ENCODE results near the gene PRPH. TPM values are rescaled to one million over a fixed set of nuclear protein-coding genes. Genes with fewer than 3 reads are reported as not detected.
"Not testable (repeated sequence)": the region's sequence is repeated elsewhere in the genome, so short reads cannot be mapped to it uniquely, and the experiment has no call there.

PRPH gene
- total and polyA plus RNA-seq, 10 of the 15 experiments (the other 5 are each of a cell fraction or from before 2014, with no cell fraction given): 0.09 to 0.45 (median 0.19) TPM; not detected in 3

DNA sequence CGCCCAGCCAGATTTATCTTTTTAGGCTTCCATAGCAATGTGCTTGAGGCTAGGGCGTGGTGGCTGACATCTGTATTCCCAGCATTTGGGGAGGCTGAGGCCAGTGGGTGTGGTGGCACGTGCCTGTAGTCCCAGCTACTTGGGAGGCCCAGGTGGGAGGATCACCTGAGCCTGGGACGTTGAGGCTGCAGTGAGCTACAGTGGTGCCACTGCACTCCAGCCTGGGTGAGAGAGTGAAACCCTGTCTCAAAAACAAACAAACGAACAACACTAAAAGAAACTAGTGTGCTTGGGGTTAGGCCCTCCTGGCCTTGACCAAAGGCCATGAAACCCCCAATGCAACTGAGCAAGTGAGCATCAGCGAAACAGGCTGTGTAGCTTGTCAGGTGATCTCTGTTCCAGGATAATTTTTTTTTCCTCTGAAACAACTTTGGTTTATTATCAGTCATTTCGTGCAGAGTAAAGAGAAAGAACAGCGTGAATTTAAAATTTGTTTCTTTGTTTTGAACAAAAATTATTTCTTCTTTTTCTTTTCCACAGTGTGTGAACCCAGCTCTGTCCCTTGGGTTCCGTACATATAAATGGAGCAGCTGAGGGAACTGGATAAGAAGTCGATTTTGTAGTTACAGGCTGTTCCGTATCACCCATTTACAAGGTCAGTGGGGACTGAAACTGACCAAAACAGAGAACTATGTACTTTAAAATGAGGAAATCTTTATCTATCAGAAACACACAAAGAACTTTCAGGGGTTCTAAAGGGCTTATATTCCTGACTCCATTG is 38.9 kb upstream of the PRPH start:
- Histone ChIP-seq H3K36me3 (ENCODE audit: control insufficient read depth in 2 of 2, insufficient read depth in 2 of 2, low read length in 1 of 2) (no peaks in the 10 kb centered on the region), H4K20me1 (ENCODE audit: control insufficient read depth, insufficient read depth) (no peaks in the 10 kb centered on the region), H3K27ac (ENCODE audit: control insufficient read depth, insufficient read depth) (no peak overlapping the region), H3K27me3 (replicated peaks in 1 of 2; ENCODE audit: control insufficient read depth in 2 of 2, insufficient read depth in 2 of 2, low read length in 1 of 2) (no peaks in the 10 kb centered on the region), H3K4me3 (no peak overlapping the region), H2AFZ (ENCODE audit: control insufficient read depth, low read depth, low read length) (no peak overlapping the region), H3K79me2 (ENCODE audit: control insufficient read depth, insufficient read depth, low read length) (no peaks in the 10 kb centered on the region), H3K9me3 (replicated peaks; ENCODE audit: control insufficient read depth, insufficient read depth, low read length) (no peaks in the 10 kb centered on the region), H3K4me1 (ENCODE audit: control insufficient read depth, insufficient read depth, low read length) (no peaks in the 10 kb centered on the region), H3K4me2 (ENCODE audit: control insufficient read depth, insufficient read depth) (no peak overlapping the region), H3K9ac (ENCODE audit: control insufficient read depth, insufficient read depth, low read length) (no peak overlapping the region)
- ChIA-PET POLR2A (no interaction called here), SMC1A (ENCODE audit: uncharacterized antibody, unreplicated experiment) (interaction anchor here (0.9 kb wide), 1 partner anchor 11 kb away, joined by 3 read pairs; no protein-coding TSS in a partner anchor), RAD21 (ENCODE audit: unreplicated experiment) (no interaction called here), CTCF (interaction anchor here (0.8 kb wide), 1 partner anchor 91 kb away, joined by 3 read pairs; the partner anchor contains the start of gene DNAJC22)
- intact Hi-C loops (cut with micrococcal nuclease; ENCODE audit: unreplicated experiment): no loop called here
- TF ChIP-seq NRF1 (conservative IDR thresholded peaks at IDR 0.05; ENCODE audit: low read depth, low read length): no peak
- TF ChIP-seq RCOR1 (conservative IDR thresholded peaks at IDR 0.05; ENCODE audit: low read depth, low read length): no peak
- TF ChIP-seq ESRRA (IDR thresholded peaks at IDR 0.05; ENCODE audit: low read length): no peak
- TF ChIP-seq EP300 (IDR thresholded peaks at IDR 0.05; ENCODE audit: borderline replicate concordance in 1 of 2, control insufficient read depth in 1 of 2, low read depth in 2 of 2, low read length in 2 of 2): no peak
- TF ChIP-seq, protein P1, sequence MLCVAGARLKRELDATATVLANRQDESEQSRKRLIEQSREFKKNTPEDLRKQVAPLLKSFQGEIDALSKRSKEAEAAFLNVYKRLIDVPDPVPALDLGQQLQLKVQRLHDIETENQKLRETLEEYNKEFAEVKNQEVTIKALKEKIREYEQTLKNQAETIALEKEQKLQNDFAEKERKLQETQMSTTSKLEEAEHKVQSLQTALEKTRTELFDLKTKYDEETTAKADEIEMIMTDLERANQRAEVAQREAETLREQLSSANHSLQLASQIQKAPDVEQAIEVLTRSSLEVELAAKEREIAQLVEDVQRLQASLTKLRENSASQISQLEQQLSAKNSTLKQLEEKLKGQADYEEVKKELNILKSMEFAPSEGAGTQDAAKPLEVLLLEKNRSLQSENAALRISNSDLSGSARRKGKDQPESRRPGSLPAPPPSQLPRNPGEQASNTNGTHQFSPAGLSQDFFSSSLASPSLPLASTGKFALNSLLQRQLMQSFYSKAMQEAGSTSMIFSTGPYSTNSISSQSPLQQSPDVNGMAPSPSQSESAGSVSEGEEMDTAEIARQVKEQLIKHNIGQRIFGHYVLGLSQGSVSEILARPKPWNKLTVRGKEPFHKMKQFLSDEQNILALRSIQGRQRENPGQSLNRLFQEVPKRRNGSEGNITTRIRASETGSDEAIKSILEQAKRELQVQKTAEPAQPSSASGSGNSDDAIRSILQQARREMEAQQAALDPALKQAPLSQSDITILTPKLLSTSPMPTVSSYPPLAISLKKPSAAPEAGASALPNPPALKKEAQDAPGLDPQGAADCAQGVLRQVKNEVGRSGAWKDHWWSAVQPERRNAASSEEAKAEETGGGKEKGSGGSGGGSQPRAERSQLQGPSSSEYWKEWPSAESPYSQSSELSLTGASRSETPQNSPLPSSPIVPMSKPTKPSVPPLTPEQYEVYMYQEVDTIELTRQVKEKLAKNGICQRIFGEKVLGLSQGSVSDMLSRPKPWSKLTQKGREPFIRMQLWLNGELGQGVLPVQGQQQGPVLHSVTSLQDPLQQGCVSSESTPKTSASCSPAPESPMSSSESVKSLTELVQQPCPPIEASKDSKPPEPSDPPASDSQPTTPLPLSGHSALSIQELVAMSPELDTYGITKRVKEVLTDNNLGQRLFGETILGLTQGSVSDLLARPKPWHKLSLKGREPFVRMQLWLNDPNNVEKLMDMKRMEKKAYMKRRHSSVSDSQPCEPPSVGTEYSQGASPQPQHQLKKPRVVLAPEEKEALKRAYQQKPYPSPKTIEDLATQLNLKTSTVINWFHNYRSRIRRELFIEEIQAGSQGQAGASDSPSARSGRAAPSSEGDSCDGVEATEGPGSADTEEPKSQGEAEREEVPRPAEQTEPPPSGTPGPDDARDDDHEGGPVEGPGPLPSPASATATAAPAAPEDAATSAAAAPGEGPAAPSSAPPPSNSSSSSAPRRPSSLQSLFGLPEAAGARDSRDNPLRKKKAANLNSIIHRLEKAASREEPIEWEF (IDR thresholded peaks at IDR 0.05; ENCODE audit: insufficient replicate concordance, low read depth, low read length): no peak
- no peak for TF ChIP-seq LARP7 (IDR thresholded peaks at IDR 0.05)
- TF ChIP-seq KDM1A (IDR thresholded peaks at IDR 0.05; ENCODE audit: borderline replicate concordance): no peak
- no peak for TF ChIP-seq FOS (IDR thresholded peaks at IDR 0.05; ENCODE audit: borderline replicate concordance, extremely low read depth, insufficient read length)
- no peak for TF ChIP-seq CHD4 (IDR thresholded peaks at IDR 0.05)
- no TSS peak for BruUV-seq (replicated peaks)
- FAIRE-seq (no peak), ATAC-seq (no peak), DNase-seq (ENCODE audit: low read depth, low spot score) (no peak)
- in situ Hi-C loops (cut with MboI): no loop called here
- WGBS (ENCODE audit: insufficient coverage, insufficient replicate concordance, low lambda C conversion rate, missing lambda C conversion rate): 75% methylated on average over 11 of the region's 11 CpGs

DNA sequence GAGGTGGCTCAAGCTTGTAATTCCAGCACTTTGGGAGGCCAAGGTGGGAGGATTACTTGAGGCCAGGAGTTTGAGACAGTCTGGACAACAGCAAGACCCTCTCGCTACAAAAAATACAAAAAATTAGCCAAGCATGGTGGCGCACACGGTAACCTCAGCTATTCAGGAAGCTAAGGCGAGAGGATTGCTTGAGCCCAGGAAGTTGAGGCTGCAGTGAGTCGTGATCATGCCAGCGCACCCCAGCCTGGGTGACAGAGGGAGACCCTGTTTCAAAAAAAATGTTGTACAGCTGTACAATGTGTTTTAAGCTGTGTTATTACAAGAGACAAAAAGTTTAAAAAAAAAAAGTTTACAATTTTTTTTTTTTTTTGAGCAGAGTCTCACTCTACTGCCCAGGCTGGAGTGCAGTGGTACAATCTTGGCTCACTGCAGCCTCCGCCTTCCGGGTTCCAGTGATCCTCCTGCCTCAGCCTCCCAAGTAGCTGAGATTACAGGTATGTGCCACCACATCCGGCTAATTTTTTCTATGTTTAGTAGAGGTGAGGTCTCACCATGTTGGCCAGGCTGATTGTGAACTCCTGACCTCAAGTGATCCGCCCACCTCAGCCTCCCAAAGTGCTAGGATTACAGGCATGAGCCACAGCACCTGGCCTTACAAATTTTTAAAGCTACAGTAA is 37.3 kb upstream of the PRPH start:
- ATAC-seq; H4K20me1 ChIP-seq (ENCODE audit: control insufficient read depth, insufficient read depth); BruUV-seq (replicated peaks); intact Hi-C loops (cut with micrococcal nuclease; ENCODE audit: unreplicated experiment); RAD21 ChIA-PET (ENCODE audit: unreplicated experiment); H2AFZ ChIP-seq (ENCODE audit: control insufficient read depth, low read depth, low read length); H3K79me2 ChIP-seq (ENCODE audit: control insufficient read depth, insufficient read depth, low read length); H3K4me2 ChIP-seq (ENCODE audit: control insufficient read depth, insufficient read depth); H3K9ac ChIP-seq (ENCODE audit: control insufficient read depth, insufficient read depth, low read length); H3K27me3 ChIP-seq (replicated peaks in 1 of 2; ENCODE audit: control insufficient read depth in 2 of 2, insufficient read depth in 2 of 2, low read length in 1 of 2); H3K4me3 ChIP-seq; H3K36me3 ChIP-seq (ENCODE audit: control insufficient read depth in 2 of 2, insufficient read depth in 2 of 2, low read length in 1 of 2); H3K27ac ChIP-seq (ENCODE audit: control insufficient read depth, insufficient read depth); H3K9me3 ChIP-seq (replicated peaks; ENCODE audit: control insufficient read depth, insufficient read depth, low read length); in situ Hi-C loops (cut with MboI); FAIRE-seq; H3K4me1 ChIP-seq (ENCODE audit: control insufficient read depth, insufficient read depth, low read length); DNase-seq (ENCODE audit: low read depth, low spot score): not testable (repeated sequence)
- SMC1A ChIA-PET (ENCODE audit: uncharacterized antibody, unreplicated experiment): interaction anchor here (1.2 kb wide), 1 partner anchor 13 kb away, joined by 3 read pairs; no protein-coding TSS in a partner anchor
- WGBS (ENCODE audit: insufficient coverage, insufficient replicate concordance, low lambda C conversion rate, missing lambda C conversion rate): 54% methylated on average over 10 of the region's 10 CpGs
- POLR2A ChIA-PET: interaction anchor here (0.6 to 0.7 kb wide), 3 partner anchors 100 to 1144 kb away, joined by 3 to 6 read pairs (median 4); no protein-coding TSS in a partner anchor
- CTCF ChIA-PET: interaction anchor here (0.6 to 1.3 kb wide), 8 partner anchors 13 to 169 kb away, joined by 3 to 5 read pairs (median 3); no protein-coding TSS in a partner anchor
